ENCODE data around the gene TRHDE. TPM values are rescaled to one million over a fixed set of nuclear protein-coding genes. Genes with fewer than 3 reads are reported as not detected.

TRHDE gene
- polyA plus RNA-seq, 1 donor (not counting 4 experiments of a cell fraction or from before 2014, with no cell fraction given), result 0.12 TPM

GRCh38 chr12:72618764-72619163 is 346.6 kb downstream of the TRHDE start:
- FAIRE-seq, result no peak

GRCh38 chr12:72622556-72622955 is 350.4 kb downstream of the TRHDE start:
- DNase-seq (ENCODE audit: low read depth, low spot score) (no peak), FAIRE-seq (no peak)

More at GRCh38 chr12:72618764-72619163, 346.6 kb downstream of the TRHDE start:
- Histone ChIP-seq H3K4me2 (ENCODE audit: control insufficient read depth, extremely low read depth, insufficient read depth, low read depth, low read length) (no peak overlapping the region), H3K27me3 (ENCODE audit: control insufficient read depth, extremely low read depth, insufficient read depth, low read length) (no peaks in the 10 kb centered on the region), H3K36me3 (ENCODE audit: control insufficient read depth in 2 of 2, extremely low read depth in 1 of 2, insufficient read depth in 2 of 2, low read length in 2 of 2) (no peaks in the 10 kb centered on the region), H3K9me3 (ENCODE audit: control insufficient read depth, low read depth, low read length) (no peaks in the 10 kb centered on the region), H3K4me3 (ENCODE audit: control insufficient read depth in 2 of 3, extremely low read depth in 1 of 3, insufficient read depth in 2 of 3, low read depth in 1 of 3, low read length in 3 of 3) (no peak overlapping the region), H3K79me2 (ENCODE audit: control insufficient read depth, insufficient read depth, low read length) (no peaks in the 10 kb centered on the region), H3K27ac (ENCODE audit: control insufficient read depth, insufficient read depth, low read length) (no peak overlapping the region), H3K9ac (ENCODE audit: control insufficient read depth, extremely low read depth, insufficient read depth, low read length) (no peak overlapping the region), H3K4me1 (ENCODE audit: control insufficient read depth, extremely low read depth, insufficient read depth, low read length) (no peaks in the 10 kb centered on the region), H4K20me1 (ENCODE audit: control insufficient read depth, extremely low read depth, insufficient read depth, low read length) (no peaks in the 10 kb centered on the region), H3K9me1 (ENCODE audit: control insufficient read depth, extremely low read depth, insufficient read depth, low read length) (no peaks in the 10 kb centered on the region), H2AFZ (ENCODE audit: control insufficient read depth, low read length) (no peak overlapping the region)
- dilution Hi-C loops (cut with MboI; ENCODE audit: extremely low pct_ligation_motif_present, low sequenced_read_pairs), result no loop called here
- no peak for TF ChIP-seq EZH2 (IDR thresholded peaks at IDR 0.05; ENCODE audit: low read length)
- no peak for TF ChIP-seq CTCF (optimal IDR thresholded peaks at IDR 0.05 in 1 of 3, IDR thresholded peaks at IDR 0.05 in 1 of 3, conservative IDR thresholded peaks at IDR 0.05 in 1 of 3; ENCODE audit: extremely low read depth in 1 of 3, insufficient read depth in 2 of 3, low read length in 3 of 3)
- DNase-seq (ENCODE audit: low read depth, low spot score), result no peak

More at GRCh38 chr12:72622556-72622955, 350.4 kb downstream of the TRHDE start:
- Histone ChIP-seq H3K4me2 (ENCODE audit: control insufficient read depth, extremely low read depth, insufficient read depth, low read depth, low read length) (no peak overlapping the region), H4K20me1 (ENCODE audit: control insufficient read depth, extremely low read depth, insufficient read depth, low read length) (no peaks in the 10 kb centered on the region), H3K27me3 (ENCODE audit: control insufficient read depth, extremely low read depth, insufficient read depth, low read length) (no peaks in the 10 kb centered on the region), H3K4me1 (ENCODE audit: control insufficient read depth, extremely low read depth, insufficient read depth, low read length) (no peaks in the 10 kb centered on the region), H3K79me2 (ENCODE audit: control insufficient read depth, insufficient read depth, low read length) (no peaks in the 10 kb centered on the region), H3K4me3 (ENCODE audit: control insufficient read depth in 2 of 3, extremely low read depth in 1 of 3, insufficient read depth in 2 of 3, low read depth in 1 of 3, low read length in 3 of 3) (no peak overlapping the region), H3K27ac (ENCODE audit: control insufficient read depth, insufficient read depth, low read length) (no peak overlapping the region), H3K9ac (ENCODE audit: control insufficient read depth, extremely low read depth, insufficient read depth, low read length) (no peak overlapping the region), H2AFZ (ENCODE audit: control insufficient read depth, low read length) (no peak overlapping the region), H3K36me3 (ENCODE audit: control insufficient read depth in 2 of 2, extremely low read depth in 1 of 2, insufficient read depth in 2 of 2, low read length in 2 of 2) (no peaks in the 10 kb centered on the region), H3K9me3 (ENCODE audit: control insufficient read depth, low read depth, low read length) (no peaks in the 10 kb centered on the region), H3K9me1 (ENCODE audit: control insufficient read depth, extremely low read depth, insufficient read depth, low read length) (no peaks in the 10 kb centered on the region)
- dilution Hi-C loops (cut with MboI; ENCODE audit: extremely low pct_ligation_motif_present, low sequenced_read_pairs), result no loop called here
- TF ChIP-seq EZH2 (IDR thresholded peaks at IDR 0.05; ENCODE audit: low read length) (no peak), CTCF (optimal IDR thresholded peaks at IDR 0.05 in 1 of 3, IDR thresholded peaks at IDR 0.05 in 1 of 3, conservative IDR thresholded peaks at IDR 0.05 in 1 of 3; ENCODE audit: extremely low read depth in 1 of 3, insufficient read depth in 2 of 3, low read length in 3 of 3) (no peak)
